Measurements from ENCODE around the gene DDIT3. TPM values are rescaled to one million over a fixed set of nuclear protein-coding genes. Genes with fewer than 3 reads are reported as not detected.

The DDIT3 gene
- total and polyA plus RNA-seq, 2 of the 8 experiments (the other 6 are each of a cell fraction or from before 2014, with no cell fraction given): 4.9 to 5.7 TPM

DNA sequence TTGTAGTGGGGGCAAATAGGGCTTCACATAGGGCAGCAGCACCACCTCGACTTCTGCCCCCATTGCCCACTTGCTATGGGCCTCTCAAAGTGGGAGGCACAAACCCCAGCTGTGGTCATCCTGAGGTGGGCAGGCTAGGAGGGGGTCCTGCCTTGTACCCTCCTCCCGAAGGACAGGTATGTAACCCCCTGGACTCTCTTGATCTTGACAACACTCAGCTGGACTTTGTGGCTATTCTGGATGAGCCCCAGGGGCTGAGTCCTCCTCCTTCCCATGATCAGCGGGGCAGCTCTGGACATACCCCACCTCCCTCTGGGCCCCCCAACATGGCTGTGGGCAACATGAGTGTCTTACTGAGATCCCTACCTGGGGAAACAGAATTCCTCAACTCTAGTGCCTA lies 48.7 kb downstream of the DDIT3 start (continued):
- TF ChIP-seq, protein P1, sequence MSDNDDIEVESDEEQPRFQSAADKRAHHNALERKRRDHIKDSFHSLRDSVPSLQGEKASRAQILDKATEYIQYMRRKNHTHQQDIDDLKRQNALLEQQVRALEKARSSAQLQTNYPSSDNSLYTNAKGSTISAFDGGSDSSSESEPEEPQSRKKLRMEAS (IDR thresholded peaks at IDR 0.05): no peak
- no peak for TF ChIP-seq SIN3A (conservative IDR thresholded peaks at IDR 0.05 in 1 of 2, IDR thresholded peaks at IDR 0.05 in 1 of 2; ENCODE audit: low read depth in 1 of 2, low read length in 2 of 2)

Measured in H1 (cell line).